HG03520 (cell line): ENCODE data around the gene SMIM32.
A peak's percentile ranks its signal among the peaks of the same experiment; 100 is the strongest.

Experiments used
- ATAC-seq: cut with Tn5 transposase; IDR thresholded peaks from one replicate; pipeline ENCODE4 v1.9.1; 2021; ENCODE audit warnings: mild to moderate bottlenecking, moderate library complexity; ENCODE audit not compliant: unreplicated experiment

The SMIM32 gene

DNA sequence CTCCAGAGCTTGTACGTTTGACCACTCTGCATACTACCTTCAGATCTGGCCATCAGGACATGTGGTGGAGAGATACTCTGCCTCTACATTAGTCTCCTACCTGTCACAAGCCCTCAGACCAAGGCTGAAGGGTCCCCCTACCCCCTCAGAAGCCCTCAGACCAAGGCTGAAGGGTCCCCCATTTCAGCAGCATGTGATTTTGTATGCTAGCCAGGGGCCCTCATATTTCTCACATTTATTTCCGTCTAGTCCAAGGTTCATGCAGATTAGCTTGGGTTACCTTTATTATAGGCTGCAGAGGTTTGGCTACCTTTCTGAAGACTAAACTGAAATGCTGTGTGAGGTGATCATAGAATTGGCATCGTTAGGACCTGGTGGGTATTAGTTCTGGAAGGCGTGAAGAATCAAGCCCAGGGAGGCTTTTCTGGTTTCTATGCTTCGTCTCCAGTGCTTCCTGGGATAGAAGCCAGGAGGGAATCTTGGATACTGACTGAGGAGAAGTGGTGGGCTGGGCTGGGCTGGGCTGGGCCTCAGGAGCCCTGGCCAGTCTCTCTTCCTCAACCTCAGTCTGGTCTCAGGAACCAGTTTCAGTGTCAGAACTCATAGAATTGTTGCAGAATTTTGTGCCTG, 2.8 kb downstream of the SMIM32 start:
- ATAC-seq, result no peak

DNA sequence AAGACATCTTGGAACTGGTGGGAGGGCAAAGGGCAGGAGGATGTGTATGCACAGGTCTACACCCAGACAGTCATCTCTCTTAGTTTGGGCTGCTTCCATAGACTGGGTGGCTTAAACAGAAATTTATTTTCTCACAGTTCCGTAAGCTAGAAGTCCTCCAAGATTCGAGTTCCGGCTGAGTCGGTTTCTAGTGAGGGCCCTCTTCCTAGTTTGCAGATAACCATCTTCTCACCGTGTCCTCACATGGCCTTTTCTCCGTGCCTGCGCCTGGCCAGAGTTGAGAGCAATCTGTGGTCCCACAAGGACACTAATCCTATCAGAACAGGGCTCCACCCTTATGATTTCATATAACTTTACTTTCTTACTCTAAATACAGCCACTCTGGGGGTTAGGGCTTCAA, 4.1 kb downstream of the SMIM32 start:
- ATAC-seq, result no peak

DNA sequence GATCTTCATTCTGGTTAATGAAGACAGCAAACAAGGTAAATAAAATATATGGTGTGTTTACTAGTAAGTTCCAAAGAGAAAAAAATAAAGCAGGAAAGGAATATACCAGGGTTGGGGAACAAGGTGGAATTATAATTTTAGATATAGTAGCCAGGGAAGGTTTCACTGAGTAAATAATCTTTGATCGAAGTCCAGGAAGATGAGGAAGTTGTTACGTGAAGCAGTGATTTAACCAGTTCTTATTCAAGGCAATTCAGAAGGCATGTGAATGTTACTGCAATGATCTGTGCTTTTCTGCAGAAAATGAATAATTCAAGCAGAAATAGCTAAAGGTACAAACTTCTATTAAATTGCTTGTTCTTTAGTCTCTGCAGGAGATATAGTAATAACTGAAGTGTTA, 6.2 kb downstream of the SMIM32 start:
- no peak for ATAC-seq

DNA sequence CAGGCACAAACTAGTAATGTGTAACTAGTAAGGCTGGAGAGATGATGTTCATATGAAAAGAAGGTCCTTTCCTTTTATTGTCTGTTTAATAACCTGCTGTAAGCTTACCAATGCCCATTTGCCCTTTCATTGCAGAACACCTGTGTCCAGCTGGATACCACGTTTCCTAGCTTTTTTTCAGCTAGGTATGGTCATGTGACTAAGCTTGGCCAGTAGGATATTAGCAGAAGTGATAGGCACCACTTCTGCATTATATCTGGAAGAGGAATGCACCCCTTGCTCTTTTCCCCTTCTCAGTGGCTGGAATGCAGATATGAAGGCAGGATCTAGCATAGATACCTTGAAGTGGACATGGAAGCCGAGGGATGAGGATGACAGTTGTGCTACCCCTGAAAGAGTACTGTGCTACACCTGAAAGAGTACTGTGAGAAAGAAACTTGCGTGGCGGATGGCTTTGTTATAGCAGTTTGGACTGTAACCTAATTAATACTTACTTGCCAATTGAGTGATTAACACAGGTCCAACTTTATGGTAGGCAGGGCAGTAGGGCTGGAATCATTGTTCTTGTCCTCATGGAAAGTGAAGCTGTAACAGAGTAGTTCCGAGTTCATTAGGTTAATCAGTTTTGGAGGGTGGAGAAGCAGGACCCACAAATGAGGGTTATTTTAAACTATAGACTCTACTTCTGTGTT, 6.8 kb downstream of the SMIM32 start:
- ATAC-seq, result no peak

DNA sequence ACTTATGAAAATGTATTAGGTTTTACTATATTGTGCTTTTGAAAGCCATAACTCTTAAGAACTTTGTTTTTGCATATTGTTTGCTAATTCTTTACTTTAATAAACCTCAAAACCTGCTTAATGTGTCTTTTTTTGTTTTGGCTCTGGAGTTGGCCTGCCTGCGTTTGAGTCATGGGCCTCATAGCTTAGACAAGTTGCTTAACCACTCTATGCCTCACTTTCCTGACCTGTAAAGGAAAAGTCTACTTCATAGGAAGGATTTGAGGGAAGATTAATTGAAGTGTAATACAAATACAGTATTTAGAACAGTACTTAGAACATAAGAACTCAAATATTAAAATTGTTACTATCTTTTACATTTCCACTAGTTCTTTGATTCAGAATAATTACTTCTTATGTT, 10.3 kb downstream of the SMIM32 start:
- ATAC-seq, result no peak

DNA sequence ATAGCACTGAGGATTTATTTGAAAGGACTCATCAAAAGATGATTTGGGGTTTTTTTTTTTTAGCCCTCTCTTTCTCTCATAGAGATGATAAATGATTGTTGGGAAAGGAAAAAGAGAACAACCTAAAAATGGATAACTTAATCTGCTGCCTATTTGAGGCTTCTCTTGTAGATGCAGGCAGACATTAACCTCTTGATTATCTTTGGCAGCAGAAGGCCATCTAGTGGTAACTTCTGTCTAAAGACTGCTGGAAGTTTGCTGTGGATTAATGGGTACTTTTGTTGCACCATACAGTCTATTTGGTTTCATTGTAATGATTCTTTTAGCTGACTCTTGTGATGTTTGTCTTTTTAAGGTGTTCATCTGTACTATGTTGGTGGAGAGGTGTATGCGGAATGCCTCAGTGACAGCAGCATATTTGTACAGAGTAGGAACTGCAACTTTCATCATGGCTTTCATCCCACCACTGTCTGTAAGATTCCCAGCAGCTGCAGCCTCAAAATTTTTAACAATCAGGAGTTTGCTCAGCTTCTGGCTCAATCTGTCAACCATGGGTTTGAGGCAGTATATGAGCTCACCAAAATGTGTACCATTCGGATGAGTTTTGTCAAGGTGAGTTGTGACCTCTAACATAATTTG, 18.8 kb downstream of the SMIM32 start:
- ATAC-seq, result peak; percentile 74

DNA sequence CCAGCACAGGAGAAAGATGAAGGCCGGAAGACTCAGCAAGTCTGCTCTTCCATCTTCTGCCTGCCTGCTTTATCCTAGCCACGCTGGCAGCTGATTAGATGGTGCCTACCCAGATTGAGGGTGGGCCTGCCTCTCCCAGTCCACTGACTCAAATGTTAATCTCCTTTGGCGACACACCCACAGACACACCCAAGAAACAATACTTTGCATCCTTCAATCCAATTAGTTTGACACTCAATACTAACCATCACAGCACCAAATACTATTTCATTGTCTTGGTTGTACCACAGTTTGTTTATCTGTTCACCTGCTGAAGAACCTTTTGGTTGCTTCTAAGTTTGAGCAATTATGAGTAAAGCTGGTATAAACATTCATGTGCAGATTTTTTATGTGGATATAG, 23.7 kb downstream of the SMIM32 start:
- no peak for ATAC-seq

DNA sequence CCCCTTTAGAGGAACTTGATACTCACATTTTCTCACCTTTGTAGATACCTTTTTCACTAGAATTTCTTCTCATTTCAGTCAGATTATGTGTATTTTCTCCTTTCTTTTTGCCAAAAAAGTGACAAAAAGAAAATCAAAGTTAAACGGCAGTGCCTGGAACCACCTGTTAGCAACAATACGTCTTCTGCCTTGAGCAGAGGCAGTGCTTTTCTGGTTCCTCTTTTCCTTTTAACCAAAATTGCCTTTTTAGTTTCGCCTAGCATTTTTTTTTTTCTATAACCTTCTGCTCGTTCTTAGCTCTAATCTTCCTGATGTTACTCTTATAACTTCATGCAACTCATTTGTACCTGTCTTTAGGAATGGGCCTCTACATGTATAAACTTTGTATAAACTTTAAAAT, 26.1 kb downstream of the SMIM32 start:
- ATAC-seq, result no peak

DNA sequence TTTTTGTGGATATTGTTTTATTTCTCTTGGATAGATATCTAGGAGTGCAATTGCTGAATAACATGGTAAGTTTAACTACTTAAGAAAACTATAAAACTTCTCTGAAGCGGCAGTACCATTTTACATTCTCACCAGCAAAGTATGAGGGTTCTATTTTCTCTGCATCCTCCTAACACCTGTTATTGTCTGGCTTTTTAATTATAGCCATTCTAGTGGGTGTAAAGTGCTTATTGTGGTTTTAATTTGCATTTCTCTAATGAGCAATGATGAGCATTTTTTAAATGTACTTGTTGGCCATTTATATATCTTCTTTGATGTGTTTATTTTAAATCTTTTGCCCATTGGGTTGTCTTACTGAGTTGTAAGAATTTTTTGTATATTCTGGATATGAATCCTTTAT, 28.7 kb downstream of the SMIM32 start:
- no peak for ATAC-seq

DNA sequence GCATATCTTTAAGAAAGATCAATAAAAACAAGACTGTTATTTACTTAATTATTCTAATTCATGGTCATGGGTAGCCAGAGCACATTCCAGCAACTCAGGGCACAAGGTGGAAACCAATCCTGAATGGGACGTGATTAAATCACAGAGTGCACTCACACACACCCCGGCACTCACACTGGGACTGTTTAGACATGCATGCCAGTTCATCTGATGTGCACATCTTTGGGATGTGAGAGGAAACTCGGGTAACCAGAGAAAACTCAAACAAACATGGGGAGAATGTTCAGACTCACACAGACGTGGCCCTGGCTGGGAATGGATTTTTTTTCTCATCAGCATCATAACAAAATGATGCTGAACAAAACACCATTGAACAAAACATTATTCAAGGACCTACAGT, 31.0 kb downstream of the SMIM32 start:
- no peak for ATAC-seq

DNA sequence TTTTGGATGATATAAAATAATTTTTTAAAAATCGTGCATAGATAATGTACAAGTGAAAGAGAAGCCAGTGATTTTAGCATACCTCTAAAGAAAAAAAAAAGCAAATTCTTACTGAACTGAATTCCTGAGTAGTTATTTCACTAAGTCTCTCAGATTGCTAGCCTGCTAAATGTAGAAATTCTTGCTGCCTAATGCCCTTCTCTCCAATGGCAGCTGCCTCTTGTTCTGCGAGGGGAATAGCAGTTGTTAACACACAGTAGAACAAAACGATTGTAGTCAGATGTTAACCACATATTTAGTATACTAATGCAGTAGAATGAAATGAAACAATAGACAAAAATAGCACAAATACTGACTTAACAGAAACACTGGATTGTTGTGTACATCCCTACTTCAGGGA, 33.5 kb downstream of the SMIM32 start:
- ATAC-seq, result no peak

DNA sequence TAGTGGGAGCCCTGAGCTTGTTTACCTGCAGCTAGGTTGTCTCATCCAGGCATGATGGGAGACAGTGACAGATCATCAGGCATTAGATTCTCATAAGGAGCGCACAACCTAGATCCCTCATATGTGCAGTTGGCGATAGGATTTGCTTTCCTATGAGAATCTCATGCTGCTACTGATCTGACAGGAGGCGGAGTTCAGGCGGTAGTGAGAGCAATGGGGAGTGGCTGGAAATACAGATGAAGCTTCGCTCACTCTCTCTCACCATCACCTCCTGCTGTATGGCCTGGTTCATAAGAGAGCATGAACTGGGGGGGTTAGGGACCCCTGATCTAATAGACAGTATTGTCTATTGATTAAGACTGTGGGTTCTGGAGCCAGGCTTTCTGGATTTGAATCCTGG, 35.4 kb downstream of the SMIM32 start:
- no peak for ATAC-seq

DNA sequence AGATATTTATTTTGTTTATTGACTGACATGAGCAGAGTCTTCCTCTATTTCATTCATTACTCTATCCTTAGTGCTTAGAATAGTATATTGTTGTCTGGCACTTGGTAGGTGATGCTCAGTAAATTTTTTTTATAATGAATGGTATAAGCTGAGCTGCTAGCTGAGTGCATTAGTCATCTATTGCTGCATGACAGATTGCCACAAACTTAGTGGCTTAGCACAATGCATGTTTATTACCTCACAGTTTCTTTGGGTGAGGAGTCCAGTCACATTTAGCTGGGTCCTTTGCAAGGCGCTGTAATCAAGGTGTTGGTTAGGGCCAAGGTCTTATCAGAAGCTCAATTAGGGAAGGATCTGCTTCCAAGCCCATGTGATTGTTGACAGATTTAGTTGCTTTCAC, 37.2 kb downstream of the SMIM32 start:
- ATAC-seq, result no peak

DNA sequence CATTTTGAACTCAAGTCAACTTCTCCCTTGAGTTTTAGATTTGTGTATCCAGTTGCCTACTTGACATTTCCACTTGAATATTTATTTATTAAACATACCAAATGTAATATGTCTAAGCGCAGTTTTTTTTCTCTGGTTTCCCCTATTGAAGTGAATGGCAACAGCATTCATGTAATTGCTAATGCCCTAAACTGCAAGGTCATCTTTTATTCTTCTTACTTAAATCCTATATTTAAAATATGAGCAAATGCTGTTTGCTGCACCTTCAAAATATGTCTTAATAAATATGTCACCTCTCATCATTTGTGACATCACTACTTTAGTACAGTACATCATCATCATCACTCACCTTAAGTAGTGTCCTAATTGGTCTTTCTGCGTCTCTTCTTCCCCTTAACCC, 37.9 kb downstream of the SMIM32 start:
- ATAC-seq, result no peak

DNA sequence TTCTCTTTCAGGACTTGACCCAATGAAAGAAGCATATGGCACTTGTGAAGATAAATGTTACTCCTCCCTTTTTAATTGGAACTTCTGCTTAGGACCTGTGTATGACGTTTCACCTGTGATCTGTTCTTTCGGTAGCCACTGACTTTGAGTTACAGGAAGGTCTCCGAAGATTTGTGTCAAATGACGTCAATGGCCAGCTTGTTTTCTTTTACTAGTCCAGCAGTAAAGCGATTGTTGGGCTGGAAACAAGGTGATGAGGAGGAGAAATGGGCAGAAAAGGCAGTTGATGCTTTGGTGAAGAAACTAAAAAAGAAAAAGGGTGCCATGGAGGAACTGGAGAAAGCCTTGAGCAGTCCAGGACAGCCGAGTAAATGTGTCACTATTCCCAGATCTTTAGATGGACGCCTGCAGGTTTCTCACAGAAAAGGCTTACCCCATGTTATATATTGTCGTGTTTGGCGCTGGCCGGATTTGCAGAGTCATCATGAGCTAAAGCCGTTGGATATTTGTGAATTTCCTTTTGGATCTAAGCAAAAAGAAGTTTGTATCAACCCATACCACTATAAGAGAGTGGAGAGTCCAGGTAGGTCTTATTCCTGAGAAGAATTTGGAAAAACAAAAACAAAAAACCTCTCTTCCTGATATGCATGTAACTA, 39.3 kb downstream of the SMIM32 start:
- no peak for ATAC-seq

DNA sequence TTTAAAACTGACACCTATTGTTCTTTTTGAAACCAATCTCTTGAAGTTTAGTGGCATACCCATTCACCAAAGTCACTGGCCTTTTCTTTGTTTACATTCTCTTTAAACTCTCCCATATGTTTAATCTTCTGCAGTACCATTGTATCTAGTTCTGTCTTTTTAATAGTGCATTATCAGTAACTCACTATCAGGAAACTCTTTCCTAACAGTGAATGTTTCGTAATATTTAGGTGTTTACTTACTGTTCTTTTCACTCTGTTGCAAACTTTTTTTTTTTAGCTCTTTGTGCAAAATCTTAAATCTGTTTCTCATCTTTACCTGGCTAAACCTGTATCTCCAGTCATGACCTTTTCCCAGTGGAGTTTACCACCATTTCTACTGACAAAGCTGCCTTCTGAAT, 43.1 kb downstream of the SMIM32 start:
- no peak for ATAC-seq

DNA sequence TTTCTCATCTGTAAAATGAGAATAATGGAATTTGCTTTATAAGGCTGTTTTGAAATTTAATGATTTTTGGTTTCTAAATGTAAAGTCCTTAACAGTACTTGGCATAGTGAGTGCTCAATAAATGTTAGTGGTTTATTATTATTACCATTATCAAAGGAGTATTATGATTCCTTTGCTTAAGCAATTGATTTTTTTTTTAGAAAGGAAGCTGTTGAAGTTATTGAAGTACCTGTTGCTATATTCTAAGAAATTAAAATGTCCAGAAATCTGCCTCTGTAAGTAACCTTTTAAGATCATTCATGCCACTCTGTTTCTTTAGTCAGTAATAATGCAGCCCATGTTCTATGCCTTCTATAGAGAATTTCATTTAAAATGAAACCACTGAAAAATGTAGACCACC, 45.3 kb downstream of the SMIM32 start:
- ATAC-seq, result no peak

DNA sequence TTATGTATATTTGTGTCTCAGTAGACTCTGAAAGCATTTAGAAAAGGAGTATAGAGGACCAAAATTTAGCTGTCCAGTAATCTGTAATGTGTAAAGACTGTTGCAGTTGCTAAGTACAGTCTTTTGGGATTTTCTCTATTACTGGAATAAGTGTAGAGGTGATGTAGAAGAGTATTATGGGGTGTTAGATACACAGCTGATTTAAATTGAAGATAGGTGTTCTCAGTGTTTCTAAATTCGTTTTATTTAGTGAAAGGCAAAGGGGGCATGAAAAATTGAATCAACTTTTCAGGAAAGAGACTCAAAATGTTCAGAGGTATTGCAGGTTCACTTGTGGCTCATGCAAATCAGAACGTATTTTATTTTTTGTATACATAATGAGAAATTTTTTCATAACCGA, 46.8 kb downstream of the SMIM32 start:
- no peak for ATAC-seq

DNA sequence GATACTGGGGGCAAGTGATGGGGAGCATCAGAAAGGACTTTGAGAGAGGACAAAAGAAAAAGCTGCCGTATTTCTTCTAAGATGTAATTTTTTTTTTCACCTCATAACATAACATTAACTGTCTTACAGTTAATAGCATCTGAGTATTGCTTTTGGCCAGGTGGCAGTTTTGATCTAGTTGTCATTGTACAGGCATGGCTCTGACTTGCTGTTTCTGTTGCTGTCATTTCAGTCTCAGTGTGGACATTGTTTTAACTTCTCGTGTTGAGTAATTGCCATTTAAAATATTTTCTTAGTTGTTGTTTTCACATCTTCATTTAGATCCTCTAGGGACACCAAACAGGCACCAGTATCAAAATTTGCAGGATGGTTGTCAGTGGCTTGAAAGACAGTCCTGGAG, 47.9 kb downstream of the SMIM32 start:
- ATAC-seq, result peak; percentile 49

DNA sequence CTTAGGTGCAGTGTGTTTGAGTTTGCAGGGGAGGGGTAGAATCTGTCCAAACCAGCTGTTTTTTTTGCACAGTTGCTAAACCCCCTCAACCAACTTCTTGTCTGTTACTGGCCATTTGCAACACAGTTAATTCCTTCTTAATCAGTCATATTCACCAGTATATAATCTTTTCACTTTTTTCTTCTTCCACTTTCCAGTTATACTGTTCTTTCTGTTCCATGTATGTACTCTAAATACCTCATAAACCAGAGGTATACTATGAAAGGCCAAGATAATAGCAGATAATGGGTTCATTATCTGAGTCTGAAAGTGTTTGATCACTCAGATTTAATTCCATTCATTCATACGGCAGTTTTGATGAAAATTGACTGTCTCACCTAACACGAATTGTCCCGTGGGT, 49.2 kb downstream of the SMIM32 start:
- ATAC-seq, result no peak

DNA sequence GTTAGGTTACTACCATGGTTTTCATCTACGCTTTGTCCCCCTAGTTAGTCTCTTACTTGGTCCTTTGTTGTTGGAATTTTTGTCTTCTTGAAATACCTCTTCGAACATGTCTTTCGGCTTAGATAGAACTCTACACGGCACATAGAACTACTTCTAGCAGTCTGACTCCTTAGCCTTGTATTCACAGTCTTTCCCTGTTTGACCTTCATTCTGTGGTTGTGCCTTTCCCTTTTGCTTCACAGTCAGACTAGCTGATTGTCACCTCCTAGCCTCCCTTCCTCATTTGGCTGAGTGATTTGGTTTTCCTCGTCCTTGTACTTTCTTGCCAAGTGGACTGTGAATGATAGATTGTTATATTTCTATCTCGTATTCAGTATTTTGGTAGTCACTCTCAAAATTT, 49.6 kb downstream of the SMIM32 start:
- no peak for ATAC-seq

DNA sequence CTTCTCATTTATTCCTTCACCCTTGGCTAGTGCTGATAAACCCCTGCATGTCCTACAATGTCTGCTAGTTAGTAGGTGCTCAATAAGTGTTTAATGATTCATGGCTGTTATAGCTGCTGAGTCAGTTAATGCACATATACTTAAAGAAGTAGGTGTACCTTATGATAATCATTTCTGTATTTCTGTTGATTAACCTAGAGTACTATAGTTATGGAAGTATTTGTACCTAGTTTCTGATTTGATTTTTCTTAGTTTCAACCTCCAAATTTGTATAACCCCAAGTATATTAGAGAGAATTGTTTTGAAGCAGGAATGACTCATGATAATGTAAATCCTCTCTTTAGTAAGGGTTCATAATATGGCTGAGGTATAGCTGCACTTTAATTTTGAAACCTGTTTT, 51.4 kb downstream of the SMIM32 start:
- ATAC-seq, result peak; percentile 80
